Astrocyte (in vitro differentiated cells and primary cell): ENCODE results near the gene B4GALT1. TPM values are rescaled to one million over a fixed set of nuclear protein-coding genes. Genes with fewer than 3 reads are reported as not detected.
A peak's percentile ranks its signal among the peaks of the same experiment; 100 is the strongest.

Source experiments
- DNase-seq: peaks from one replicate; pipeline ENCODE4 v3.0.0-alpha.2; 2010; ENCODE audit warnings: low read depth
- FAIRE-seq: peaks from 2 replicates; lab custom pipeline; 2011; peaks lifted over from hg19 to GRCh38; lab: Jason Lieb, UNC
- H2AFZ ChIP-seq: 2 replicates; pipeline ENCODE4 v1.6.0; 2012; ENCODE audit warnings: low read depth, low read length, inconsistent platforms
- H3K27ac ChIP-seq: 2 replicates; pipeline ENCODE4 v1.5.1; 2011; ENCODE audit warnings: low read depth, low read length, inconsistent platforms
- H3K27me3 ChIP-seq: 2 replicates; pipeline ENCODE4 v1.6.0; 2011; ENCODE audit warnings: low read length, inconsistent platforms; ENCODE audit not compliant: insufficient read depth
- H3K36me3 ChIP-seq: 2 replicates; pipeline ENCODE4 v1.5.1; 2011; ENCODE audit warnings: low read length, inconsistent platforms; ENCODE audit not compliant: insufficient read depth
- H3K4me1 ChIP-seq: 2 replicates; pipeline ENCODE4 v1.5.1; 2011; ENCODE audit warnings: low read length, inconsistent platforms; ENCODE audit not compliant: insufficient read depth
- H3K4me2 ChIP-seq: 2 replicates; pipeline ENCODE4 v1.6.0; 2012; ENCODE audit warnings: low read length, inconsistent platforms
- H3K4me3 ChIP-seq: 2 replicates; pipeline ENCODE4 v1.5.1; 2011; ENCODE audit warnings: low read depth, mild to moderate bottlenecking, low read length, inconsistent platforms; ENCODE audit not compliant: insufficient read depth
- H3K79me2 ChIP-seq: 2 replicates; pipeline ENCODE4 v1.6.0; 2012; ENCODE audit warnings: mild to moderate bottlenecking, low read length, inconsistent platforms; ENCODE audit not compliant: insufficient read depth
- H3K9ac ChIP-seq: 2 replicates; pipeline ENCODE4 v1.6.0; 2012; ENCODE audit warnings: mild to moderate bottlenecking, low read length, inconsistent platforms
- H3K9me3 ChIP-seq: 2 replicates; pipeline ENCODE4 v1.5.1; 2012; ENCODE audit warnings: low read depth, mild to moderate bottlenecking, low read length, inconsistent platforms; ENCODE audit not compliant: insufficient read depth
- H4K20me1 ChIP-seq: 2 replicates; pipeline ENCODE4 v1.6.0; 2012; ENCODE audit warnings: low read length, inconsistent platforms; ENCODE audit not compliant: insufficient read depth
- H3K27ac Mint-ChIP-seq: one replicate; pipeline ENCODE4 v1.8.0; 2021; ENCODE audit warnings: mild to moderate bottlenecking, mixed read lengths; ENCODE audit not compliant: unreplicated experiment
- H3K27me3 Mint-ChIP-seq: one replicate; pipeline ENCODE4 v1.8.0; 2021; ENCODE audit warnings: low read depth, mixed read lengths; ENCODE audit not compliant: unreplicated experiment
- H3K36me3 Mint-ChIP-seq: one replicate; pipeline ENCODE4 v1.8.0; 2021; ENCODE audit warnings: low read depth, mixed read lengths; ENCODE audit not compliant: unreplicated experiment
- H3K4me1 Mint-ChIP-seq: one replicate; pipeline ENCODE4 v1.8.0; 2021; ENCODE audit warnings: low read depth, mixed read lengths; ENCODE audit not compliant: unreplicated experiment
- H3K4me3 Mint-ChIP-seq: one replicate; pipeline ENCODE4 v1.8.0; 2021; ENCODE audit warnings: mild to moderate bottlenecking, moderate library complexity, mixed read lengths; ENCODE audit not compliant: unreplicated experiment
- H3K9me3 Mint-ChIP-seq: one replicate; pipeline ENCODE4 v1.8.0; 2021; ENCODE audit warnings: mild to moderate bottlenecking, mixed read lengths; ENCODE audit not compliant: unreplicated experiment
- EZH2 ChIP-seq: IDR thresholded peaks from 2 replicates; pipeline ENCODE4 v1.6.1; 2012; ENCODE audit warnings: mild to moderate bottlenecking, low read length, inconsistent platforms; ENCODE audit not compliant: insufficient read depth
- total RNA-seq: library from RNA; stranded (reverse); gene quantifications from 2 replicates; pipeline ENCODE4 v1.2.1, GENCODE V29; 2021
- TF ChIP-seq, protein P1 (sequence below): IDR thresholded peaks from 2 replicates; pipeline ENCODE4 v1.5.1; 2011; ENCODE audit warnings: low read depth, mild to moderate bottlenecking, inconsistent platforms, low read length, moderate library complexity; ENCODE audit not compliant: insufficient read depth

The B4GALT1 gene
- total RNA-seq, 1 donor from 2014 or later, result 93.1 TPM

DNA sequence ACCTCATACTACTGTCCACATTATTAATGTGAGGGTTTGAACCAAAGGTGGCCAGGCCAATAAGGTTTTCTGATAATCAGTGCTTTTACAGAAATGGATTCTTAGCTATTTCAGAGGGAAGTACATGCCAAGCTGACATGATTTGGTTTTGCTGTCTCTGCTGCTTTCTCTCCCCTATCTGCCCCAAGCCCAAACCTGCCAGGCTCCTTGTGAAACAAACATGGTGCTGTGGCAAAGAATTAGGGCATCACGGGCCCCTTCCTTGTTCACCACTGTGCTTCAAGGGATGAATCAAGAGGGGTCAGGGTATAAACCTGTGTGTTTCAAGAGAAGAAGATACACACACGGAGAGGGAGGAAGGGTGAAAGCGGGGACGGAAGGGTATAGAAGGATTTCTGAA, 49.3 kb downstream of the B4GALT1 start:
- peaks cover 11% of the 10 kb centered on the region for H3K36me3 ChIP-seq
- H3K79me2 ChIP-seq, result peaks cover 16% of the 10 kb centered on the region
- no peak overlapping the region for H3K4me3 ChIP-seq
- peaks cover 35% of the 10 kb centered on the region for H4K20me1 ChIP-seq
- Mint-ChIP-seq H3K4me1 (peaks cover 22% of the 10 kb centered on the region), H3K27me3 (no peaks in the 10 kb centered on the region), H3K9me3 (no peaks in the 10 kb centered on the region), H3K36me3 (peaks cover 18% of the 10 kb centered on the region), H3K27ac (no peak overlapping the region), H3K4me3 (no peak overlapping the region)
- no peak overlapping the region for H2AFZ ChIP-seq
- FAIRE-seq (no peak), DNase-seq (no peak)
- no peak overlapping the region for H3K9ac ChIP-seq
- no peaks in the 10 kb centered on the region for H3K9me3 ChIP-seq
- peaks cover 8% of the 10 kb centered on the region for H3K4me1 ChIP-seq
- H3K27ac ChIP-seq, result no peak overlapping the region
- no peak overlapping the region for H3K4me2 ChIP-seq
- H3K27me3 ChIP-seq, result no peaks in the 10 kb centered on the region
- no peak for TF ChIP-seq EZH2
- TF ChIP-seq, protein P1, sequence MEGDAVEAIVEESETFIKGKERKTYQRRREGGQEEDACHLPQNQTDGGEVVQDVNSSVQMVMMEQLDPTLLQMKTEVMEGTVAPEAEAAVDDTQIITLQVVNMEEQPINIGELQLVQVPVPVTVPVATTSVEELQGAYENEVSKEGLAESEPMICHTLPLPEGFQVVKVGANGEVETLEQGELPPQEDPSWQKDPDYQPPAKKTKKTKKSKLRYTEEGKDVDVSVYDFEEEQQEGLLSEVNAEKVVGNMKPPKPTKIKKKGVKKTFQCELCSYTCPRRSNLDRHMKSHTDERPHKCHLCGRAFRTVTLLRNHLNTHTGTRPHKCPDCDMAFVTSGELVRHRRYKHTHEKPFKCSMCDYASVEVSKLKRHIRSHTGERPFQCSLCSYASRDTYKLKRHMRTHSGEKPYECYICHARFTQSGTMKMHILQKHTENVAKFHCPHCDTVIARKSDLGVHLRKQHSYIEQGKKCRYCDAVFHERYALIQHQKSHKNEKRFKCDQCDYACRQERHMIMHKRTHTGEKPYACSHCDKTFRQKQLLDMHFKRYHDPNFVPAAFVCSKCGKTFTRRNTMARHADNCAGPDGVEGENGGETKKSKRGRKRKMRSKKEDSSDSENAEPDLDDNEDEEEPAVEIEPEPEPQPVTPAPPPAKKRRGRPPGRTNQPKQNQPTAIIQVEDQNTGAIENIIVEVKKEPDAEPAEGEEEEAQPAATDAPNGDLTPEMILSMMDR, result no peak

DNA sequence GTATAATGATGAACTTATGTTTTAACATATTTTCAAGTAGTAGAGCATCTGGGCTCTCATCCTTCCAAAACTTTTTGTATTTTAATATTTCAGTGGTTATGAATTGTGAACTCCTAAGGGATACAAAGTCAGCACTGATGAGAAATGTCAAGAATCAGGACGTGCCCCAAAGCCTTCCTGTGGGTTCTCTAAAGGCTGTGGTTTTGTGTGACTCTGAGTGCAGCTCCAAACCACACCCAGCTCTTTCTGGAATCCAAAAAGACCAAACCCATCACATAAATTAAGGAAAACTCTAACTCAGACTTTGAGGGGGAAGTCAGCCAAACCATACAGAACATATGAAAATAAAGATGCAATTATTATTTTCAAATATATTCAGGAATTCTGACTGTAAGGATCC, 49.8 kb downstream of the B4GALT1 start:
- H4K20me1 ChIP-seq, result peaks cover 35% of the 10 kb centered on the region
- no peak for TF ChIP-seq EZH2
- TF ChIP-seq, protein P1, result no peak
- H3K79me2 ChIP-seq, result peaks cover 16% of the 10 kb centered on the region
- H3K4me3 Mint-ChIP-seq, result no peak overlapping the region
- H3K9me3 Mint-ChIP-seq, result no peaks in the 10 kb centered on the region
- peak overlapping the region; percentile 1 for H3K4me2 ChIP-seq
- DNase-seq, result peak; percentile 73
- H3K27ac Mint-ChIP-seq, result peak overlapping the region; percentile 90
- peak; percentile 34 for FAIRE-seq
- no peak overlapping the region for H3K4me3 ChIP-seq
- H3K4me1 Mint-ChIP-seq, result peaks cover 22% of the 10 kb centered on the region
- H3K9me3 ChIP-seq, result no peaks in the 10 kb centered on the region
- peak overlapping the region; percentile 3 for H3K27ac ChIP-seq
- no peak overlapping the region for H2AFZ ChIP-seq
- H3K4me1 ChIP-seq, result peaks cover 8% of the 10 kb centered on the region
- no peaks in the 10 kb centered on the region for H3K27me3 ChIP-seq
- H3K36me3 ChIP-seq, result peaks cover 13% of the 10 kb centered on the region
- H3K27me3 Mint-ChIP-seq, result no peaks in the 10 kb centered on the region
- peaks cover 22% of the 10 kb centered on the region for H3K36me3 Mint-ChIP-seq
- peak overlapping the region; percentile 6 for H3K9ac ChIP-seq

DNA sequence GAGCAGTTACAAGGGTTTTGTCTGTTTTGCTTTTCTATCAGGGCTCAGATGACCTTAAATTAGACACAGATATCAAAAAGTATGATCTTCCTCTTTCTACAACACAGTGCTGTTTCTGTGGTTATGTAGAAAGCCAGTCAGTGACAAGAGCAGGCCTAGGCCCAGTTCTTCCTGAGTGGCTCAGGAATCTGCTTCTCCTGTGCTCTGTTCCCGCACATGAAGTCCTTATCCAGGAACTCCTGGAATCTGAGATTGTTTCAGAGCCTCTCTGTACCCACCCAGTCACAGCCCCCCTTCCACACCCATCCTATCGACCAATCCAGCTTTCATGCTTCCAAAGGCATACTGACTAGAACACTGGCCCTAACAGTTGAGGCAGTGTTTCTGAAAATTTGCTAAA, 50.3 kb downstream of the B4GALT1 start:
- Mint-ChIP-seq H3K9me3 (no peaks in the 10 kb centered on the region), H3K4me1 (peaks cover 22% of the 10 kb centered on the region), H3K36me3 (peaks cover 19% of the 10 kb centered on the region), H3K27me3 (no peaks in the 10 kb centered on the region), H3K27ac (peak overlapping the region; percentile 90), H3K4me3 (no peak overlapping the region)
- Histone ChIP-seq H3K9me3 (no peaks in the 10 kb centered on the region), H3K79me2 (peaks cover 13% of the 10 kb centered on the region), H3K4me2 (peak overlapping the region; percentile 1), H4K20me1 (peaks cover 32% of the 10 kb centered on the region), H3K36me3 (peaks cover 13% of the 10 kb centered on the region), H3K4me1 (peaks cover 8% of the 10 kb centered on the region), H3K27ac (peak overlapping the region; percentile 3), H3K27me3 (no peaks in the 10 kb centered on the region), H3K4me3 (no peak overlapping the region), H2AFZ (no peak overlapping the region), H3K9ac (peak overlapping the region; percentile 6)
- DNase-seq (peak; percentile 59), FAIRE-seq (no peak)
- TF ChIP-seq, protein P1, result no peak
- no peak for TF ChIP-seq EZH2
